Measurements from ENCODE around the gene DIAPH1.

The DIAPH1 gene

DNA sequence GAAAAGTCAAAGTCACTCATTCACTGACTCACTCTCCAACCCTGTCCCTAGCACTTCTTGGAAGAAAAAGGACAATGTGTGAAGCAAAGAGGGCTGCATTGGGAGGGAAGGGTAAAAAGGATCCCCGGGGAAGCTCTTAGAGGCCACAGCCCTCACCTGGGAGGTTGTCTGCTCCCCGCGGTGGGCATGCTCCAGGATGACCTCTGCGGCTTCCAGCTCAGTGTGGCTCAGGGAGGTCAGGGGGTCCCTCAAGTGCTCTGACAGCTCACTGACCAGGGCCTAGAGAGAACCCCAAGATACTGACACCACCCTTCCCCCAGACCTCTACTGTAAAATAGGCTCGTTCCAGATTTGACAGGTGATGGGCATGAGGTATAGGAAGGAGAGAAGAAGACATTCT lies 28.4 kb upstream of the DIAPH1 start:
- Histone ChIP-seq H3K4me3 (ENCODE audit: low read length, poor library complexity, severe bottlenecking) (no peak overlapping the region), H2AFZ (ENCODE audit: low read length) (no peak overlapping the region), H3F3A (ENCODE audit: low read depth) (no peaks in the 10 kb centered on the region), H3K27me3 (ENCODE audit: insufficient read depth, low read length, poor library complexity, severe bottlenecking) (no peaks in the 10 kb centered on the region), H3K36me3 (ENCODE audit: insufficient read depth, low read length) (no peaks in the 10 kb centered on the region), H3K9ac (ENCODE audit: low read depth, low read length, poor library complexity, severe bottlenecking) (no peak overlapping the region), H4K20me1 (ENCODE audit: insufficient read depth, low read length, poor library complexity, severe bottlenecking) (no peaks in the 10 kb centered on the region), H3K9me2 (replicated peaks; ENCODE audit: low read depth, low read length) (no peaks in the 10 kb centered on the region), H3K79me2 (ENCODE audit: insufficient read depth, low read length) (no peaks in the 10 kb centered on the region), H3K9me3 (ENCODE audit: insufficient read depth, low read depth, low read length) (no peaks in the 10 kb centered on the region), H3K4me2 (ENCODE audit: low read depth, low read length, poor library complexity, severe bottlenecking) (no peak overlapping the region), H3K4me1 (ENCODE audit: insufficient read depth, low read length, poor library complexity, severe bottlenecking) (peaks cover 3% of the 10 kb centered on the region)
- TF ChIP-seq EZH2phosphoT487 (IDR thresholded peaks at IDR 0.05; ENCODE audit: borderline replicate concordance) = no peak
- TF ChIP-seq, protein P1, sequence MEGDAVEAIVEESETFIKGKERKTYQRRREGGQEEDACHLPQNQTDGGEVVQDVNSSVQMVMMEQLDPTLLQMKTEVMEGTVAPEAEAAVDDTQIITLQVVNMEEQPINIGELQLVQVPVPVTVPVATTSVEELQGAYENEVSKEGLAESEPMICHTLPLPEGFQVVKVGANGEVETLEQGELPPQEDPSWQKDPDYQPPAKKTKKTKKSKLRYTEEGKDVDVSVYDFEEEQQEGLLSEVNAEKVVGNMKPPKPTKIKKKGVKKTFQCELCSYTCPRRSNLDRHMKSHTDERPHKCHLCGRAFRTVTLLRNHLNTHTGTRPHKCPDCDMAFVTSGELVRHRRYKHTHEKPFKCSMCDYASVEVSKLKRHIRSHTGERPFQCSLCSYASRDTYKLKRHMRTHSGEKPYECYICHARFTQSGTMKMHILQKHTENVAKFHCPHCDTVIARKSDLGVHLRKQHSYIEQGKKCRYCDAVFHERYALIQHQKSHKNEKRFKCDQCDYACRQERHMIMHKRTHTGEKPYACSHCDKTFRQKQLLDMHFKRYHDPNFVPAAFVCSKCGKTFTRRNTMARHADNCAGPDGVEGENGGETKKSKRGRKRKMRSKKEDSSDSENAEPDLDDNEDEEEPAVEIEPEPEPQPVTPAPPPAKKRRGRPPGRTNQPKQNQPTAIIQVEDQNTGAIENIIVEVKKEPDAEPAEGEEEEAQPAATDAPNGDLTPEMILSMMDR (conservative IDR thresholded peaks at IDR 0.05; ENCODE audit: low read length) = no peak

DNA sequence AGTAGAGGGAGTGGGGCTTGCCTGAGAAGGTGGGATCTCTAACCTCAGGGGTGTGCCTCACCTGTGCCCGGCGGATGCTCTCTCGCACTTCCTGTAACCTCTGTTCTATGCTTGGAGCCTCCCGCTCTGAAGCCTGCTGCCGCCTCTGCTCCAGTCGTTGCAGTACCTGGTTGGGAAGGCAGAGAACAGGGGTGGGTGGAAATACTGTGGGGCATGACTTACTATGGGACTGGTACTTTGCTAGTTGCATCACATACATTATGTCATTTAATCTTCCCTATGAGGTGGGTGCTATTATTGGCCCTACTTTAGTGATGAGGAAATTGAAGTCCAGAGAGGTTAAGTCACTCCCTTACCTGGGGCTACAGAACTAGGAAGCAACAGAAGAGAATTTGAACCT lies 27.2 kb upstream of the DIAPH1 start:
- no peaks in the 10 kb centered on the region for H3K27me3 ChIP-seq (ENCODE audit: insufficient read depth, low read length, poor library complexity, severe bottlenecking)
- H3K4me2 ChIP-seq (ENCODE audit: low read depth, low read length, poor library complexity, severe bottlenecking) = no peak overlapping the region
- no peaks in the 10 kb centered on the region for H3F3A ChIP-seq (ENCODE audit: low read depth)
- no peaks in the 10 kb centered on the region for H3K9me3 ChIP-seq (ENCODE audit: insufficient read depth, low read depth, low read length)
- no peaks in the 10 kb centered on the region for H3K79me2 ChIP-seq (ENCODE audit: insufficient read depth, low read length)
- no peak overlapping the region for H3K4me3 ChIP-seq (ENCODE audit: low read length, poor library complexity, severe bottlenecking)
- H3K9me2 ChIP-seq (replicated peaks; ENCODE audit: low read depth, low read length) = no peaks in the 10 kb centered on the region
- H3K36me3 ChIP-seq (ENCODE audit: insufficient read depth, low read length) = no peaks in the 10 kb centered on the region
- H3K4me1 ChIP-seq (ENCODE audit: insufficient read depth, low read length, poor library complexity, severe bottlenecking) = no peaks in the 10 kb centered on the region
- TF ChIP-seq, protein P1 (conservative IDR thresholded peaks at IDR 0.05; ENCODE audit: low read length) = no peak
- no peak for TF ChIP-seq EZH2phosphoT487 (IDR thresholded peaks at IDR 0.05; ENCODE audit: borderline replicate concordance)
- no peaks in the 10 kb centered on the region for H4K20me1 ChIP-seq (ENCODE audit: insufficient read depth, low read length, poor library complexity, severe bottlenecking)
- no peak overlapping the region for H3K9ac ChIP-seq (ENCODE audit: low read depth, low read length, poor library complexity, severe bottlenecking)
- no peak overlapping the region for H2AFZ ChIP-seq (ENCODE audit: low read length)

DNA sequence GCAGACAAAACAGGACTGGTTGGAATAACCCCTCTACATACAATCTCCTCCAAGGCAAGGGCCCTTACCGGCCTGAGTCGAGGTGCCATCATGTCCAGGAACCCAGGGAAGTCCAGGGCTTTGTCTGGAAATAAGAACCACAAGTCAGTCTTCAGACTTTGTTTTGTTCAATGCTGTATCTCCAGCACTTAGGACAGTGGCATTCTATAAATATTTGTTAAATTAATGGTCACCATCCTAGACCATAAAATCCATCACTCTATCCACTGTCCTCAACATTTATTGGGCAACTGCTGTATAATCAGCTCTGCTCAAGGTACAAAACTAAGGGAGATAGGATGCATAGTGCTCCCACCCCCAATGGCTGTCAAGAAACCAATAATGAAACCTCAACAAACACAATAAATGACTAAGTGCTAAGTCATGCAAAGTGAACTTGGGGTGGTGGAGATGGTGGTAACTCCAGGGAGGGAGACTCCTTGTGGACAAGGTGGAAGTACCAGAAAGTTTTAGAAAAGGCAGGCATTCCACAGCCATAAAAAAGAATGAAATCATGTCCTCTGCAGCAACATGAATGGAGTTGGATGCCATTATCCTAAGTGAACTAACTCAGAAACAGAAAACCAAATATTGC lies 23.0 kb upstream of the DIAPH1 start:
- Histone ChIP-seq H3K4me2 (ENCODE audit: low read depth, low read length, poor library complexity, severe bottlenecking) (no peak overlapping the region), H3K9ac (ENCODE audit: low read depth, low read length, poor library complexity, severe bottlenecking) (no peak overlapping the region), H3K36me3 (ENCODE audit: insufficient read depth, low read length) (no peaks in the 10 kb centered on the region), H3K4me1 (ENCODE audit: insufficient read depth, low read length, poor library complexity, severe bottlenecking) (peaks cover 9% of the 10 kb centered on the region), H3K27me3 (ENCODE audit: insufficient read depth, low read length, poor library complexity, severe bottlenecking) (no peaks in the 10 kb centered on the region), H3K9me3 (ENCODE audit: insufficient read depth, low read depth, low read length) (no peaks in the 10 kb centered on the region), H3K9me2 (replicated peaks; ENCODE audit: low read depth, low read length) (no peaks in the 10 kb centered on the region), H3K79me2 (ENCODE audit: insufficient read depth, low read length) (no peaks in the 10 kb centered on the region), H2AFZ (ENCODE audit: low read length) (no peak overlapping the region), H3F3A (ENCODE audit: low read depth) (no peaks in the 10 kb centered on the region), H3K4me3 (ENCODE audit: low read length, poor library complexity, severe bottlenecking) (no peak overlapping the region), H4K20me1 (ENCODE audit: insufficient read depth, low read length, poor library complexity, severe bottlenecking) (no peaks in the 10 kb centered on the region)
- no peak for TF ChIP-seq EZH2phosphoT487 (IDR thresholded peaks at IDR 0.05; ENCODE audit: borderline replicate concordance)
- TF ChIP-seq, protein P1 (conservative IDR thresholded peaks at IDR 0.05; ENCODE audit: low read length) = no peak
